H1 (cell line): Measurements from ENCODE around the gene ANKRD12. TPM values are rescaled to one million over a fixed set of nuclear protein-coding genes. Genes with fewer than 3 reads are reported as not detected.

ENCODE experiments used
- CTCF ChIA-PET: fragments of 300-600 bp; sonication (Branson Sonifier 250); formaldehyde crosslinking; loops from one replicate; lab custom pipeline; 2021; ENCODE audit not compliant: partially characterized antibody; lab: Charles Lee
- POLR2A ChIA-PET: fragments of 300-600 bp; sonication (Branson Sonifier 250); formaldehyde crosslinking; loops from one replicate; lab custom pipeline; 2021; ENCODE audit warnings: inconsistent platforms; ENCODE audit not compliant: partially characterized antibody; lab: Charles Lee
- DNase-seq, 2 experiments: peaks; one replicate each; pipeline versions ENCODE4 v3.0.0 to v3.0.0-alpha.2; 2010 to 2022; ENCODE audit warnings: low spot score in 2 of 2, low read depth in 1 of 2, mixed read lengths in 1 of 2
- FAIRE-seq: peaks from 2 replicates; lab custom pipeline; 2011; peaks lifted over from hg19 to GRCh38; lab: Jason Lieb, UNC
- H2AFZ ChIP-seq: 2 replicates; pipeline ENCODE4 v1.8.1; 2012; ENCODE audit warnings: low read length, inconsistent platforms
- H2AK5ac ChIP-seq: 2 replicates; pipeline ENCODE4 v1.6.1; 2013; ENCODE audit warnings: low read depth, low read length
- H2BK120ac ChIP-seq: replicated peaks from 2 replicates; pipeline ENCODE3; 2013; ENCODE audit warnings: low read depth, low read length, inconsistent platforms
- H2BK12ac ChIP-seq: 2 replicates; pipeline ENCODE4 v1.6.1; 2013; ENCODE audit warnings: low read depth, low read length
- H2BK15ac ChIP-seq: 2 replicates; pipeline ENCODE4 v1.6.1; 2013; ENCODE audit warnings: low read length
- H2BK20ac ChIP-seq: 2 replicates; pipeline ENCODE4 v1.6.1; 2013; ENCODE audit warnings: low read length
- H2BK5ac ChIP-seq: 2 replicates; pipeline ENCODE4 v1.6.1; 2013; ENCODE audit warnings: low read depth, low read length
- H3K14ac ChIP-seq: 2 replicates; pipeline ENCODE4 v1.6.1; 2013; ENCODE audit warnings: inconsistent platforms; ENCODE audit not compliant: insufficient read length
- H3K18ac ChIP-seq: 2 replicates; pipeline ENCODE4 v1.6.1; 2013; ENCODE audit warnings: low read length; ENCODE audit errors: extremely low read depth
- H3K23ac ChIP-seq: 2 replicates; pipeline ENCODE4 v1.6.1; 2013; ENCODE audit warnings: inconsistent platforms; ENCODE audit not compliant: insufficient read length
- H3K23me2 ChIP-seq: 2 replicates; pipeline ENCODE4 v1.6.1; 2013; ENCODE audit warnings: low read depth, low read length
- H3K27ac ChIP-seq: 2 replicates; pipeline ENCODE4 v1.6.1; 2011; ENCODE audit warnings: low read depth, low read length, inconsistent platforms
- H3K27me3 ChIP-seq, 4 experiments: replicated peaks in 1 of 4; 1 replicate in 1 of 4; 2 replicates in 3 of 4; pipeline versions ENCODE4 v1.6.1 to v1.8.1; 2011 to 2013; ENCODE audit warnings: low read length in 3 of 4, mild to moderate bottlenecking in 3 of 4, inconsistent platforms in 2 of 4, mixed read lengths in 2 of 4, moderate library complexity in 1 of 4; ENCODE audit not compliant: control insufficient read depth in 3 of 4, insufficient read depth in 3 of 4; ENCODE audit errors: extremely low read depth in 1 of 4
- H3K36me3 ChIP-seq, 4 experiments: 2 replicates each; pipeline versions ENCODE4 v1.6.1 to v1.8.1; 2011 to 2013; ENCODE audit warnings: mild to moderate bottlenecking in 4 of 4, low read length in 3 of 4, moderate library complexity in 2 of 4, control low read depth in 1 of 4, inconsistent platforms in 1 of 4; ENCODE audit not compliant: insufficient read depth in 4 of 4, control insufficient read depth in 2 of 4
- H3K4ac ChIP-seq: replicated peaks from 2 replicates; pipeline ENCODE3; 2013; ENCODE audit warnings: low read length, low read depth, mixed read lengths, inconsistent platforms; ENCODE audit not compliant: insufficient read length
- H3K4me1 ChIP-seq, 4 experiments: replicated peaks in 1 of 4; 1 replicate in 1 of 4; 2 replicates in 3 of 4; pipeline versions ENCODE4 v1.6.1 to v1.8.1; 2011 to 2013; ENCODE audit warnings: low read length in 3 of 4, inconsistent platforms in 2 of 4, mixed read lengths in 1 of 4; ENCODE audit not compliant: insufficient read depth in 4 of 4, control insufficient read depth in 3 of 4
- H3K4me2 ChIP-seq, 2 experiments: 2 replicates each; pipeline versions ENCODE4 v1.6.1 to v1.8.1; 2011 to 2013; ENCODE audit warnings: low read depth in 2 of 2, low read length in 2 of 2, control low read depth in 1 of 2, inconsistent platforms in 1 of 2, mild to moderate bottlenecking in 1 of 2; ENCODE audit not compliant: insufficient read depth in 1 of 2
- H3K4me3 ChIP-seq, 4 experiments: fragments of 200-600, 300-600 bp in 1 of 4; sonication (generic), shearing (Covaris generic), sonication (Bioruptor Twin) in 1 of 4; 2 replicates each; pipeline versions ENCODE4 v1.5.1 to v1.8.1; 2011 to 2016; ENCODE audit warnings: low read length in 4 of 4, low read depth in 3 of 4, control low read depth in 2 of 4, inconsistent platforms in 2 of 4, mild to moderate bottlenecking in 2 of 4, mixed read lengths in 1 of 4, moderate library complexity in 1 of 4; ENCODE audit not compliant: insufficient read depth in 2 of 4; ENCODE audit errors: extremely low read depth in 1 of 4
- H3K56ac ChIP-seq: replicated peaks from 2 replicates; pipeline ENCODE3; 2013; ENCODE audit warnings: low read depth, mild to moderate bottlenecking, mixed read lengths, low read length, inconsistent platforms; ENCODE audit not compliant: insufficient read length
- H3K79me1 ChIP-seq: 2 replicates; pipeline ENCODE4 v1.6.1; 2013; ENCODE audit warnings: low read depth, low read length, control low read depth
- H3K79me2 ChIP-seq, 2 experiments: 2 replicates each; pipeline versions ENCODE4 v1.6.1 to v1.8.1; 2012 to 2013; ENCODE audit warnings: low read length in 2 of 2, mild to moderate bottlenecking in 2 of 2, inconsistent platforms in 1 of 2; ENCODE audit not compliant: insufficient read depth in 2 of 2, control insufficient read depth in 1 of 2
- H3K9ac ChIP-seq, 4 experiments: replicated peaks in 1 of 4; 1 replicate in 1 of 4; 2 replicates in 3 of 4; pipeline versions ENCODE4 v1.6.1 to v1.8.1; 2011 to 2013; ENCODE audit warnings: low read depth in 3 of 4, low read length in 3 of 4, control low read depth in 2 of 4, mild to moderate bottlenecking in 2 of 4, moderate library complexity in 2 of 4, inconsistent platforms in 1 of 4; ENCODE audit errors: extremely low read depth in 1 of 4
- H3K9me3 ChIP-seq, 2 experiments: 2 replicates each; pipeline versions ENCODE4 v1.6.1 to v1.8.1; 2012 to 2013; ENCODE audit warnings: mild to moderate bottlenecking in 2 of 2, moderate library complexity in 2 of 2, control low read depth in 1 of 2, inconsistent platforms in 1 of 2, low read depth in 1 of 2, low read length in 1 of 2, mixed read lengths in 1 of 2; ENCODE audit not compliant: insufficient read depth in 2 of 2
- H4K20me1 ChIP-seq, 2 experiments: replicated peaks in 1 of 2; 2 replicates each; pipeline versions ENCODE3 to v1.8.1; 2011 to 2013; ENCODE audit warnings: inconsistent platforms in 2 of 2, low read length in 2 of 2, mild to moderate bottlenecking in 1 of 2; ENCODE audit not compliant: insufficient read depth in 2 of 2, control insufficient read depth in 1 of 2
- H4K5ac ChIP-seq: 2 replicates; pipeline ENCODE4 v1.6.1; 2013; ENCODE audit warnings: low read length, low read depth, mixed read lengths, inconsistent platforms; ENCODE audit not compliant: insufficient read length
- H4K8ac ChIP-seq: 2 replicates; pipeline ENCODE4 v1.8.0; 2013; ENCODE audit warnings: mild to moderate bottlenecking, moderate library complexity, low read length, inconsistent platforms; ENCODE audit not compliant: insufficient read depth; ENCODE audit errors: extremely low read depth
- H4K91ac ChIP-seq: replicated peaks from 2 replicates; pipeline ENCODE3; 2013; ENCODE audit warnings: low read length, mixed read lengths, inconsistent platforms; ENCODE audit not compliant: insufficient read length
- CBX5 ChIP-seq: fragments of 300-800, 300-1000 bp; sonication (generic); IDR thresholded peaks from 2 replicates; pipeline ENCODE4 v1.7.1; 2016; ENCODE audit warnings: antibody characterized with exemption, low read length, low read depth
- polyA plus RNA-seq, 7 experiments: library from polyadenylated mRNA; depleted of rRNA in 3 of 7; stranded (reverse) in 5 of 7; unstranded in 2 of 7; fragments of >200 nt in 5 of 7; fragments of 200-250 nt in 2 of 7; gene quantifications; 1 replicate in 5 of 7; 2 replicates in 1 of 7; 4 replicates in 1 of 7; pipeline versions ENCODE4 v1.2.1 to v1.2.3, GENCODE V29; 2011 to 2013; ENCODE audit warnings: missing spikeins in 2 of 7, mixed read lengths in 2 of 7
- total RNA-seq: library from RNA; stranded (reverse); fragmentation: NEBNext Ultra II Directional; extraction: Animal tissue kit (Norgen Biotek cat#: 25700); gene quantifications from 2 replicates; pipeline ENCODE4 v1.2.1, GENCODE V29; 2021

ANKRD12 gene
- total and polyA plus RNA-seq, 2 of the 8 experiments (the other 6 are each of a cell fraction or from before 2014, with no cell fraction given) = 2.6 to 37.9 TPM

GRCh38 chr18:9199681-9200080 lies 63.1 kb downstream of the ANKRD12 start:
- H2BK120ac ChIP-seq = no peak overlapping the region
- H3K79me2 ChIP-seq = 0 out of 4 replicates have a peak, but pooled peaks cover 0 to 4% of the 10 kb centered on the region in 2 experiments
- H3K27me3 ChIP-seq = no peaks in the 10 kb centered on the region
- ChIA-PET POLR2A (no interaction called here), CTCF (no interaction called here)
- no peak overlapping the region for H3K18ac ChIP-seq
- H2AFZ ChIP-seq = no peak overlapping the region
- no peak overlapping the region for H4K5ac ChIP-seq
- no peak overlapping the region for H3K14ac ChIP-seq
- H2BK20ac ChIP-seq = no peak overlapping the region
- no peak overlapping the region for H3K4ac ChIP-seq
- no peak overlapping the region for H2BK5ac ChIP-seq
- H3K4me3 ChIP-seq = no peak overlapping the region
- no peak overlapping the region for H4K8ac ChIP-seq
- FAIRE-seq (no peak), DNase-seq (no peak)
- H3K9me3 ChIP-seq = no peaks in the 10 kb centered on the region
- H3K23me2 ChIP-seq = no peaks in the 10 kb centered on the region
- H3K23ac ChIP-seq = no peak overlapping the region
- no peaks in the 10 kb centered on the region for H4K20me1 ChIP-seq
- H3K9ac ChIP-seq = no peak overlapping the region
- H4K91ac ChIP-seq = no peak overlapping the region
- H3K4me2 ChIP-seq = no peak overlapping the region
- H3K56ac ChIP-seq = no peak overlapping the region
- H2BK12ac ChIP-seq = no peak overlapping the region
- H2AK5ac ChIP-seq = no peak overlapping the region
- H3K4me1 ChIP-seq = peaks cover 0 to 6% (median 2%) of the 10 kb centered on the region in 4 experiments; a peak in 2 of 7 replicates
- H3K79me1 ChIP-seq = no peaks in the 10 kb centered on the region
- no peak overlapping the region for H3K27ac ChIP-seq
- H2BK15ac ChIP-seq = no peak overlapping the region
- H3K36me3 ChIP-seq = no peaks in the 10 kb centered on the region; a peak in 1 of 8 replicates
- no peak for TF ChIP-seq CBX5
